HCT116 (cell line): Measurements from ENCODE around the gene PTGIS. TPM values are rescaled to one million over a fixed set of nuclear protein-coding genes. Genes with fewer than 3 reads are reported as not detected.

Source experiments
- ATAC-seq: fragments of 200-7000 bp; cut with Tn5 transposase; 2 replicates; pipeline ENCODE4 v1.9.1; 2020; ENCODE audit warnings: mild to moderate bottlenecking, moderate library complexity
- BruUV-seq: library from RNA; stranded (reverse); fragments of 400-500 nt; replicated peaks from 2 replicates; lab custom pipeline; 2021; lab: Mats Ljungman, UMichigan
- CTCF ChIA-PET: fragments of 300-600 bp; sonication (Branson Sonifier 250); formaldehyde crosslinking; loops from one replicate; lab custom pipeline; 2021; ENCODE audit warnings: antibody characterized with exemption; lab: Charles Lee
- POLR2A ChIA-PET: fragments of 300-600, 350-600 bp; sonication (Branson Sonifier 250); formaldehyde crosslinking; loops from one replicate; lab custom pipeline; 2021; ENCODE audit warnings: antibody characterized with exemption; lab: Charles Lee
- RAD21 ChIA-PET, 2 experiments: fragments of 300-600 bp; sonication (Branson Sonifier 250); formaldehyde crosslinking; loops; one replicate each; lab custom pipeline; 2023; ENCODE audit warnings: low total read pairs in 2 of 2; ENCODE audit not compliant: uncharacterized antibody in 2 of 2, unreplicated experiment in 2 of 2, low non-redundant PET in 1 of 2; lab: Charles Lee
- DNase-seq: peaks from one replicate; pipeline ENCODE4 v3.0.0-alpha.2; 2010; ENCODE audit warnings: low read depth, low spot score
- H2AFZ ChIP-seq: fragments of 200-600 bp; shearing (Covaris generic), sonication (generic); 2 replicates; pipeline ENCODE4 v1.6.1; 2017; ENCODE audit warnings: low read depth, mixed run types, mixed read lengths, antibody characterized with exemption, low read length; ENCODE audit not compliant: poor library complexity, severe bottlenecking
- H3K27ac ChIP-seq: 2 replicates; pipeline ENCODE4 v1.5.1; 2012; ENCODE audit warnings: low read depth, low read length
- H3K27me3 ChIP-seq: fragments of 200-600 bp; sonication (generic); 2 replicates; pipeline ENCODE4 v1.6.1; 2016; ENCODE audit warnings: mixed run types, low read length, mixed read lengths; ENCODE audit not compliant: insufficient read depth
- H3K36me3 ChIP-seq, 2 experiments: fragments of 200-500 bp in 1 of 2; fragments of 200-600 bp in 1 of 2; sonication (Bioruptor generic) in 1 of 2; sonication (generic) in 1 of 2; 2 replicates each; pipeline versions ENCODE4 v1.5.1 to v1.6.1; 2014 to 2016; ENCODE audit warnings: low read length in 2 of 2, inconsistent platforms in 1 of 2, mixed read lengths in 1 of 2, mixed run types in 1 of 2; ENCODE audit not compliant: insufficient read depth in 2 of 2, control insufficient read depth in 1 of 2
- H3K4me1 ChIP-seq, 2 experiments: fragments of 200-600 bp in 1 of 2; sonication (generic) in 1 of 2; 2 replicates each; pipeline versions ENCODE4 v1.5.1 to v1.6.1; 2012 to 2017; ENCODE audit warnings: low read length in 2 of 2, inconsistent platforms in 1 of 2, mild to moderate bottlenecking in 1 of 2, mixed read lengths in 1 of 2, mixed run types in 1 of 2, moderate library complexity in 1 of 2; ENCODE audit not compliant: insufficient read depth in 2 of 2, control insufficient read depth in 1 of 2
- H3K4me2 ChIP-seq: fragments of 200-600 bp; sonication (generic); 2 replicates; pipeline ENCODE4 v1.6.1; 2017; ENCODE audit warnings: mixed run types, low read length, mixed read lengths
- H3K4me3 ChIP-seq, 2 experiments: fragments of 200-600 bp in 1 of 2; sonication (generic) in 1 of 2; replicated peaks in 1 of 2; 2 replicates each; pipeline ENCODE4 v1.5.1; 2011 to 2016; ENCODE audit warnings: low read length in 2 of 2, control low read depth in 1 of 2, low read depth in 1 of 2, mild to moderate bottlenecking in 1 of 2, mixed read lengths in 1 of 2, mixed run types in 1 of 2
- H3K79me2 ChIP-seq: fragments of 200-600 bp; sonication (generic); 2 replicates; pipeline ENCODE4 v1.6.1; 2017; ENCODE audit warnings: mild to moderate bottlenecking, mixed run types, low read length, moderate library complexity, mixed read lengths; ENCODE audit not compliant: insufficient read depth
- H3K9ac ChIP-seq: fragments of 200-600 bp; sonication (generic); 2 replicates; pipeline ENCODE4 v1.6.1; 2016; ENCODE audit warnings: low read length, mixed read lengths
- H3K9me2 ChIP-seq: fragments of 200-600 bp; sonication (generic), shearing (Covaris generic); 2 replicates; pipeline ENCODE4 v1.6.1; 2017; ENCODE audit warnings: mixed run types, mild to moderate bottlenecking, moderate library complexity; ENCODE audit not compliant: insufficient read depth
- H3K9me3 ChIP-seq, 2 experiments: fragments of 200-500 bp in 1 of 2; fragments of 200-600 bp in 1 of 2; sonication (Bioruptor generic) in 1 of 2; sonication (generic) in 1 of 2; 2 replicates each; pipeline ENCODE4 v1.6.1; 2014 to 2017; ENCODE audit warnings: low read length in 2 of 2, mixed read lengths in 2 of 2, inconsistent platforms in 1 of 2, low read depth in 1 of 2, mild to moderate bottlenecking in 1 of 2, mixed run types in 1 of 2, moderate library complexity in 1 of 2; ENCODE audit not compliant: control insufficient read depth in 1 of 2, insufficient read depth in 1 of 2
- H4K20me1 ChIP-seq: fragments of 200-600 bp; sonication (generic), shearing (Covaris generic); 2 replicates; pipeline ENCODE4 v1.6.1; 2017; ENCODE audit warnings: mixed run types, mild to moderate bottlenecking, moderate library complexity; ENCODE audit not compliant: insufficient read depth
- CEBPB ChIP-seq: IDR thresholded peaks from 2 replicates; pipeline ENCODE4 v1.6.1; 2012; ENCODE audit warnings: low read depth
- CTCF ChIP-seq, 3 experiments: fragments of 200-600 bp in 1 of 3; sonication (generic) in 1 of 3; IDR thresholded peaks in 2 of 3; conservative IDR thresholded peaks in 1 of 3; 2 replicates each; pipeline ENCODE4 v1.5.1; 2012 to 2017; ENCODE audit warnings: low read depth in 2 of 3, low read length in 2 of 3, antibody characterized with exemption in 1 of 3, borderline replicate concordance in 1 of 3, control low read depth in 1 of 3, mild to moderate bottlenecking in 1 of 3, mixed read lengths in 1 of 3, mixed run types in 1 of 3, moderate library complexity in 1 of 3; ENCODE audit not compliant: insufficient read depth in 1 of 3
- EGR1 ChIP-seq: IDR thresholded peaks from 2 replicates; pipeline ENCODE4 v1.6.1; 2012; ENCODE audit warnings: low read depth
- ELF1 ChIP-seq: IDR thresholded peaks from 2 replicates; pipeline ENCODE4 v1.6.1; 2012; ENCODE audit warnings: low read depth, borderline replicate concordance
- EZH2phosphoT487 ChIP-seq: fragments of 200-600 bp; IDR thresholded peaks from 2 replicates; pipeline ENCODE4 v1.6.1; 2018; ENCODE audit warnings: antibody characterized with exemption, borderline replicate concordance
- JUND ChIP-seq: IDR thresholded peaks from 2 replicates; pipeline ENCODE4 v1.6.1; 2012
- POLR2A ChIP-seq: IDR thresholded peaks from 2 replicates; pipeline ENCODE4 v1.7.0; 2011; ENCODE audit warnings: borderline replicate concordance; ENCODE audit not compliant: insufficient read depth, insufficient read length; ENCODE audit errors: extremely low read depth
- POLR2AphosphoS5 ChIP-seq: IDR thresholded peaks from 2 replicates; pipeline ENCODE4 v1.6.1; 2011; ENCODE audit warnings: mild to moderate bottlenecking, low read depth, low read length, moderate library complexity
- RAD21 ChIP-seq: IDR thresholded peaks from 2 replicates; pipeline ENCODE4 v1.6.1; 2012; ENCODE audit warnings: low read depth, mild to moderate bottlenecking
- REST ChIP-seq: IDR thresholded peaks from 2 replicates; pipeline ENCODE4 v1.6.1; 2012; ENCODE audit warnings: low read depth
- SIN3A ChIP-seq: IDR thresholded peaks from 2 replicates; pipeline ENCODE4 v1.6.1; 2012; ENCODE audit warnings: low read depth
- SP1 ChIP-seq: IDR thresholded peaks from 2 replicates; pipeline ENCODE4 v1.6.1; 2012; ENCODE audit warnings: low read depth
- SRF ChIP-seq: IDR thresholded peaks from 2 replicates; pipeline ENCODE4 v1.6.1; 2012; ENCODE audit warnings: low read depth
- TCF7L2 ChIP-seq: IDR thresholded peaks from 2 replicates; pipeline ENCODE4 v1.7.0; 2011; ENCODE audit warnings: borderline replicate concordance, inconsistent platforms; ENCODE audit not compliant: insufficient read depth, insufficient read length; ENCODE audit errors: extremely low read depth
- intact Hi-C: fragments of 100-400 bp; cut with micrococcal nuclease; formaldehyde crosslinking; loops from 2 replicates; pipeline ENCODE4 v1.10.0; 2022
- total RNA-seq: library from RNA; stranded (reverse); gene quantifications from one replicate; pipeline ENCODE4 v1.2.1, GENCODE V29; 2021; ENCODE audit not compliant: unreplicated experiment
- TF ChIP-seq, protein P1 (sequence below): IDR thresholded peaks from 2 replicates; pipeline ENCODE4 v1.6.1; 2012

The PTGIS gene
- total RNA-seq, 1 experiment from 2014 or later: 0.25 TPM

- H3K79me2 ChIP-seq: no peaks in the 10 kb centered on the region
- ChIA-PET POLR2A (no interaction called here), RAD21 (no interaction called here), CTCF (no interaction called here)
- H3K27ac ChIP-seq: no peak overlapping the region
- no peak overlapping the region for H2AFZ ChIP-seq
- DNase-seq (no peak), ATAC-seq (no peak)
- H3K4me3 ChIP-seq: no peak overlapping the region
- no peaks in the 10 kb centered on the region for H3K9me2 ChIP-seq
- no peak overlapping the region for H3K9ac ChIP-seq
- intact Hi-C loops: no loop called here
- H3K4me2 ChIP-seq: no peak overlapping the region
- no peaks in the 10 kb centered on the region for H3K36me3 ChIP-seq
- BruUV-seq: no TSS peak
- TF ChIP-seq TCF7L2 (no peak), POLR2A (no peak), RAD21 (no peak)
- TF ChIP-seq, protein P1, sequence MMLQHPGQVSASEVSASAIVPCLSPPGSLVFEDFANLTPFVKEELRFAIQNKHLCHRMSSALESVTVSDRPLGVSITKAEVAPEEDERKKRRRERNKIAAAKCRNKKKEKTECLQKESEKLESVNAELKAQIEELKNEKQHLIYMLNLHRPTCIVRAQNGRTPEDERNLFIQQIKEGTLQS: no peak
- TF ChIP-seq, all 23 proteins: peak for 0
- Histone ChIP-seq H4K20me1 (no peaks in the 10 kb centered on the region), H3K4me1 (peaks cover 0 to 7% of the 10 kb centered on the region in 2 experiments; a peak in 1 of 4 replicates), H3K27me3 (no peaks in the 10 kb centered on the region), H3K9me3 (no peaks in the 10 kb centered on the region)
These were observed 89.7 kb downstream of the PTGIS start for GRCh38 chr20:49478266-49478665.

GRCh38 chr20:49477200-49477599 lies 90.7 kb downstream of the PTGIS start:
- no peak overlapping the region for H3K4me2 ChIP-seq
- DNase-seq (no peak), ATAC-seq (peak; percentile 54; the same call in 1 of the 2 replicates)
- intact Hi-C loops: no loop called here
- H3K9me2 ChIP-seq: no peaks in the 10 kb centered on the region
- ChIA-PET RAD21 (no interaction called here), POLR2A (no interaction called here), CTCF (no interaction called here)
- H4K20me1 ChIP-seq: no peaks in the 10 kb centered on the region
- no peaks in the 10 kb centered on the region for H3K27me3 ChIP-seq
- no peaks in the 10 kb centered on the region for H3K9me3 ChIP-seq
- H3K27ac ChIP-seq: no peak overlapping the region
- H3K79me2 ChIP-seq: no peaks in the 10 kb centered on the region
- BruUV-seq: no TSS peak
- no peaks in the 10 kb centered on the region for H3K36me3 ChIP-seq
- no peak overlapping the region for H3K4me3 ChIP-seq
- peaks cover 0 to 7% of the 10 kb centered on the region in 2 experiments; a peak in 1 of 4 replicates for H3K4me1 ChIP-seq
- TF ChIP-seq CEBPB: no peak
- TF ChIP-seq SIN3A: no peak
- no peak for TF ChIP-seq ELF1
- no peak for TF ChIP-seq RAD21
- no peak for TF ChIP-seq SP1
- TF ChIP-seq EZH2phosphoT487: no peak
- no peak for TF ChIP-seq POLR2AphosphoS5
- TF ChIP-seq JUND: no peak
- no peak for TF ChIP-seq POLR2A
- TF ChIP-seq, protein P1: no peak
- TF ChIP-seq CTCF (IDR thresholded peaks at IDR 0.05 in 2 of 3, conservative IDR thresholded peaks at IDR 0.05 in 1 of 3; ENCODE audit: borderline replicate concordance in 1 of 3, insufficient read depth in 1 of 3, low read depth in 2 of 3, low read length in 2 of 3): no peak
- TF ChIP-seq REST: no peak
- no peak for TF ChIP-seq EGR1
- TF ChIP-seq SRF: no peak
- TF ChIP-seq TCF7L2: no peak
- no peak overlapping the region for H2AFZ ChIP-seq
- H3K9ac ChIP-seq: no peak overlapping the region
